GM23338 (cell line): Measurements from ENCODE around the gene MYMX. TPM values are rescaled to one million over a fixed set of nuclear protein-coding genes. Genes with fewer than 3 reads are reported as not detected.

Source experiments
- ATAC-seq: fragments of 200-7000 bp; cut with Tn5 transposase; 3 replicates; pipeline ENCODE4 v1.9.1; 2020
- DNase-seq: peaks from one replicate; pipeline ENCODE4 v3.0.0-alpha.2; 2015; ENCODE audit warnings: low spot score
- H2AFZ ChIP-seq: fragments of 200-600 bp; sonication (generic); 2 replicates; pipeline ENCODE4 v1.8.0; 2016; ENCODE audit warnings: antibody characterized with exemption, mild to moderate bottlenecking, moderate library complexity
- H3F3A ChIP-seq: fragments of 200-600 bp; sonication (generic); replicated peaks from 2 replicates; pipeline ENCODE4 v1.8.0; 2017; ENCODE audit warnings: antibody characterized with exemption, mixed run types, low read depth
- H3K27ac ChIP-seq: fragments of 200-600 bp; sonication (generic); 2 replicates; pipeline ENCODE4 v1.6.1; 2016; ENCODE audit warnings: low read depth
- H3K27me3 ChIP-seq: fragments of 200-600 bp; sonication (generic); 2 replicates; pipeline ENCODE4 v1.8.0; 2016; ENCODE audit warnings: mild to moderate bottlenecking, mixed run types, moderate library complexity; ENCODE audit not compliant: insufficient read depth
- H3K36me3 ChIP-seq: fragments of 200-600 bp; sonication (generic); 2 replicates; pipeline ENCODE4 v1.8.0; 2016; ENCODE audit warnings: mild to moderate bottlenecking; ENCODE audit not compliant: insufficient read depth
- H3K4me1 ChIP-seq: fragments of 200-600 bp; sonication (generic); 2 replicates; pipeline ENCODE4 v1.8.0; 2016; ENCODE audit warnings: mild to moderate bottlenecking, moderate library complexity; ENCODE audit not compliant: insufficient read depth
- H3K4me2 ChIP-seq: fragments of 200-600 bp; sonication (generic); 2 replicates; pipeline ENCODE4 v1.7.1; 2017; ENCODE audit warnings: mixed run types
- H3K4me3 ChIP-seq: fragments of 200-600 bp; sonication (generic); 2 replicates; pipeline ENCODE4 v1.6.1; 2016; ENCODE audit warnings: mixed run types
- H3K79me2 ChIP-seq: fragments of 200-600 bp; sonication (generic); replicated peaks from 2 replicates; pipeline ENCODE4 v1.8.0; 2017; ENCODE audit warnings: mild to moderate bottlenecking; ENCODE audit not compliant: insufficient read depth
- H3K9me2 ChIP-seq: fragments of 200-600 bp; sonication (generic); 2 replicates; pipeline ENCODE4 v1.8.0; 2017; ENCODE audit not compliant: insufficient read depth
- H4K20me1 ChIP-seq: fragments of 200-600 bp; sonication (generic); replicated peaks from 2 replicates; pipeline ENCODE4 v1.8.0; 2017; ENCODE audit warnings: mild to moderate bottlenecking; ENCODE audit not compliant: insufficient read depth
- H3K27ac Mint-ChIP-seq: 2 replicates; pipeline ENCODE4 v1.8.0; 2020; ENCODE audit warnings: inconsistent platforms, mild to moderate bottlenecking, moderate library complexity, mixed read lengths
- H3K27me3 Mint-ChIP-seq: 3 replicates; pipeline ENCODE4 v1.8.0; 2022; ENCODE audit warnings: low read depth, mild to moderate bottlenecking, moderate library complexity, mixed read lengths, inconsistent platforms; ENCODE audit not compliant: insufficient read depth, poor library complexity
- H3K36me3 Mint-ChIP-seq: 3 replicates; pipeline ENCODE4 v1.8.0; 2021; ENCODE audit warnings: low read depth, mild to moderate bottlenecking, inconsistent platforms, moderate library complexity, mixed read lengths
- H3K4me1 Mint-ChIP-seq: 3 replicates; pipeline ENCODE4 v1.8.0; 2020; ENCODE audit warnings: mild to moderate bottlenecking, inconsistent platforms, mixed read lengths
- H3K4me3 Mint-ChIP-seq: 3 replicates; pipeline ENCODE4 v1.8.0; 2021; ENCODE audit warnings: moderate library complexity, mild to moderate bottlenecking, inconsistent platforms, mixed read lengths
- H3K9me3 Mint-ChIP-seq: 3 replicates; pipeline ENCODE4 v1.8.0; 2020; ENCODE audit warnings: moderate library complexity, mild to moderate bottlenecking, inconsistent platforms, mixed read lengths
- CREB1 ChIP-seq: fragments of 250-450 bp; sonication (Bioruptor Pico); IDR thresholded peaks from 2 replicates; pipeline ENCODE4 v1.5.0; 2020; ENCODE audit warnings: low read depth, mild to moderate bottlenecking, moderate library complexity
- CTCF ChIP-seq, 2 experiments: fragments of 200-600 bp in 1 of 2; sonication (generic) in 1 of 2; conservative IDR thresholded peaks; 2 replicates each; pipeline versions ENCODE4 v1.5.1 to v1.6.1; 2016 to 2017; ENCODE audit warnings: antibody characterized with exemption in 2 of 2, low read depth in 2 of 2, mild to moderate bottlenecking in 2 of 2, moderate library complexity in 1 of 2
- EZH2 ChIP-seq: fragments of 200-600 bp; sonication (generic); IDR thresholded peaks from one replicate; pipeline ENCODE4 v1.8.0; 2017; ENCODE audit warnings: antibody characterized with exemption, mild to moderate bottlenecking, low read depth; ENCODE audit not compliant: unreplicated experiment
- EZH2phosphoT487 ChIP-seq: fragments of 200-600 bp; sonication (generic); IDR thresholded peaks from one replicate; pipeline ENCODE4 v1.8.1; 2018; ENCODE audit warnings: antibody characterized with exemption; ENCODE audit not compliant: unreplicated experiment
- JUNB ChIP-seq: IDR thresholded peaks from one replicate; pipeline ENCODE4 v1.6.1; 2016; ENCODE audit warnings: antibody characterized with exemption; ENCODE audit not compliant: unreplicated experiment
- NANOG ChIP-seq: IDR thresholded peaks from 2 replicates; pipeline ENCODE4 v1.6.1; 2016; ENCODE audit warnings: antibody characterized with exemption, borderline replicate concordance
- POLR2AphosphoS5 ChIP-seq: IDR thresholded peaks from 2 replicates; pipeline ENCODE4 v1.6.1; 2016; ENCODE audit warnings: antibody characterized with exemption, low read depth
- STAT1 ChIP-seq: IDR thresholded peaks from one replicate; pipeline ENCODE4 v1.6.1; 2016; ENCODE audit warnings: antibody characterized with exemption; ENCODE audit not compliant: unreplicated experiment
- ZNF114 ChIP-seq: fragments of 250-450 bp; sonication (Bioruptor Pico); IDR thresholded peaks from 2 replicates; pipeline ENCODE4 v1.5.0; 2020; ENCODE audit warnings: mild to moderate bottlenecking, moderate library complexity
- ZNF331 ChIP-seq: fragments of 250-450 bp; sonication (Bioruptor Pico); IDR thresholded peaks from 2 replicates; pipeline ENCODE4 v1.5.0; 2020; ENCODE audit warnings: low read depth, mild to moderate bottlenecking, moderate library complexity
- ZNF462 ChIP-seq: fragments of 250-450 bp; sonication (Bioruptor Pico); IDR thresholded peaks from 2 replicates; pipeline ENCODE4 v1.5.0; 2020; ENCODE audit warnings: mild to moderate bottlenecking, moderate library complexity
- polyA plus RNA-seq: library from polyadenylated mRNA; unstranded; fragments of >200 nt; fragmentation: Nextera tagmentation; extraction: Ambion mirVana; gene quantifications from 2 replicates; pipeline ENCODE4 v1.2.1, GENCODE V29; 2016
- total RNA-seq: library from RNA; depleted of rRNA; stranded (reverse); fragments of >200 nt; shearing (Covaris generic); gene quantifications from 2 replicates; pipeline ENCODE4 v1.2.3, GENCODE V29; 2014
- TF ChIP-seq, protein P1 (sequence below): IDR thresholded peaks from one replicate; pipeline ENCODE4 v1.6.1; 2018; ENCODE audit warnings: antibody characterized with exemption; ENCODE audit not compliant: unreplicated experiment
- TF ChIP-seq, protein P2 (sequence below): IDR thresholded peaks from 2 replicates; pipeline ENCODE4 v1.6.1; 2016; ENCODE audit warnings: antibody characterized with exemption

The MYMX gene
- total and polyA plus RNA-seq, 2 experiments from 2014 or later: 2.8 to 7.1 TPM

DNA sequence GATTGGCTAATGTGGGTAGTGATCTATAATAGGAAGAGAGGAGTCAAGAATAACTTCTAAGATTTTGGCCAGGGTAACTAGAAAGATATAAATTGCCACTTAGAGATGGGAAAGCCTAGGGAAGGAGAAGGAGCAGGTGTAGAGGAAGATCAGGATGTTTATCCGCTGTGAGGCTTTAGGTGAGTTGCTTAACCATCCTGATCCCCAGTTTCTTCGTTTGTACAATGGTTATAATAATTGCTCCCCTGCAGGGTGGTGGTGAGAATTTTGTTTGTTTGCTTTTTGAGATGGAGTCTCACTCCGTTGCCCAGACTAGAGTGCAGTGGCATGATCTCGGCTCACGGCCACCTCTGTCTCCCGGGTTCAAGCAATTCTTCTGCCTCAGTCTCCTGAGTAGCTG, 2.4 kb upstream of the MYMX start:
- Histone ChIP-seq H3K9me2 (no peaks in the 10 kb centered on the region), H3F3A (peaks cover 21% of the 10 kb centered on the region), H3K4me1 (peaks cover 29% of the 10 kb centered on the region), H4K20me1 (no peaks in the 10 kb centered on the region), H3K36me3 (no peaks in the 10 kb centered on the region), H3K27me3 (no peaks in the 10 kb centered on the region), H3K4me2 (no peak overlapping the region), H3K27ac (no peak overlapping the region), H2AFZ (no peak overlapping the region), H3K4me3 (no peak overlapping the region), H3K79me2 (no peaks in the 10 kb centered on the region)
- TF ChIP-seq POLR2AphosphoS5 (no peak), EZH2phosphoT487 (no peak), EZH2 (no peak), ZNF114 (no peak), JUNB (no peak), CREB1 (CRISPR knock-in tag) (no peak), ZNF331 (CRISPR knock-in tag) (no peak), STAT1 (no peak), ZNF462 (no peak), NANOG (no peak), CTCF (conservative IDR thresholded peaks at IDR 0.05; ENCODE audit: low read depth in 2 of 2) (no peak)
- TF ChIP-seq, protein P1, sequence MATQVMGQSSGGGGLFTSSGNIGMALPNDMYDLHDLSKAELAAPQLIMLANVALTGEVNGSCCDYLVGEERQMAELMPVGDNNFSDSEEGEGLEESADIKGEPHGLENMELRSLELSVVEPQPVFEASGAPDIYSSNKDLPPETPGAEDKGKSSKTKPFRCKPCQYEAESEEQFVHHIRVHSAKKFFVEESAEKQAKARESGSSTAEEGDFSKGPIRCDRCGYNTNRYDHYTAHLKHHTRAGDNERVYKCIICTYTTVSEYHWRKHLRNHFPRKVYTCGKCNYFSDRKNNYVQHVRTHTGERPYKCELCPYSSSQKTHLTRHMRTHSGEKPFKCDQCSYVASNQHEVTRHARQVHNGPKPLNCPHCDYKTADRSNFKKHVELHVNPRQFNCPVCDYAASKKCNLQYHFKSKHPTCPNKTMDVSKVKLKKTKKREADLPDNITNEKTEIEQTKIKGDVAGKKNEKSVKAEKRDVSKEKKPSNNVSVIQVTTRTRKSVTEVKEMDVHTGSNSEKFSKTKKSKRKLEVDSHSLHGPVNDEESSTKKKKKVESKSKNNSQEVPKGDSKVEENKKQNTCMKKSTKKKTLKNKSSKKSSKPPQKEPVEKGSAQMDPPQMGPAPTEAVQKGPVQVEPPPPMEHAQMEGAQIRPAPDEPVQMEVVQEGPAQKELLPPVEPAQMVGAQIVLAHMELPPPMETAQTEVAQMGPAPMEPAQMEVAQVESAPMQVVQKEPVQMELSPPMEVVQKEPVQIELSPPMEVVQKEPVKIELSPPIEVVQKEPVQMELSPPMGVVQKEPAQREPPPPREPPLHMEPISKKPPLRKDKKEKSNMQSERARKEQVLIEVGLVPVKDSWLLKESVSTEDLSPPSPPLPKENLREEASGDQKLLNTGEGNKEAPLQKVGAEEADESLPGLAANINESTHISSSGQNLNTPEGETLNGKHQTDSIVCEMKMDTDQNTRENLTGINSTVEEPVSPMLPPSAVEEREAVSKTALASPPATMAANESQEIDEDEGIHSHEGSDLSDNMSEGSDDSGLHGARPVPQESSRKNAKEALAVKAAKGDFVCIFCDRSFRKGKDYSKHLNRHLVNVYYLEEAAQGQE: no peak
- TF ChIP-seq, protein P2, sequence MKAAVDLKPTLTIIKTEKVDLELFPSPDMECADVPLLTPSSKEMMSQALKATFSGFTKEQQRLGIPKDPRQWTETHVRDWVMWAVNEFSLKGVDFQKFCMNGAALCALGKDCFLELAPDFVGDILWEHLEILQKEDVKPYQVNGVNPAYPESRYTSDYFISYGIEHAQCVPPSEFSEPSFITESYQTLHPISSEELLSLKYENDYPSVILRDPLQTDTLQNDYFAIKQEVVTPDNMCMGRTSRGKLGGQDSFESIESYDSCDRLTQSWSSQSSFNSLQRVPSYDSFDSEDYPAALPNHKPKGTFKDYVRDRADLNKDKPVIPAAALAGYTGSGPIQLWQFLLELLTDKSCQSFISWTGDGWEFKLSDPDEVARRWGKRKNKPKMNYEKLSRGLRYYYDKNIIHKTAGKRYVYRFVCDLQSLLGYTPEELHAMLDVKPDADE: no peak
- H3K4me1 Mint-ChIP-seq: peaks cover 28% of the 10 kb centered on the region
- no peak for ATAC-seq
- no peaks in the 10 kb centered on the region for H3K36me3 Mint-ChIP-seq
- H3K27me3 Mint-ChIP-seq: peaks cover 10% of the 10 kb centered on the region
- no peak overlapping the region for H3K27ac Mint-ChIP-seq
- no peak for DNase-seq
- H3K9me3 Mint-ChIP-seq: no peaks in the 10 kb centered on the region
- H3K4me3 Mint-ChIP-seq: no peak overlapping the region
